HG02981 (cell line): ENCODE measurements around the gene GLI3.
"Not testable (repeated sequence)": the region's sequence is repeated elsewhere in the genome, so short reads cannot be mapped to it uniquely, and the experiment has no call there.

Experiments used
- ATAC-seq: cut with Tn5 transposase; IDR thresholded peaks from one replicate; pipeline ENCODE4 v1.9.1; 2021; ENCODE audit warnings: mild to moderate bottlenecking, moderate library complexity; ENCODE audit not compliant: unreplicated experiment

Gene GLI3

DNA sequence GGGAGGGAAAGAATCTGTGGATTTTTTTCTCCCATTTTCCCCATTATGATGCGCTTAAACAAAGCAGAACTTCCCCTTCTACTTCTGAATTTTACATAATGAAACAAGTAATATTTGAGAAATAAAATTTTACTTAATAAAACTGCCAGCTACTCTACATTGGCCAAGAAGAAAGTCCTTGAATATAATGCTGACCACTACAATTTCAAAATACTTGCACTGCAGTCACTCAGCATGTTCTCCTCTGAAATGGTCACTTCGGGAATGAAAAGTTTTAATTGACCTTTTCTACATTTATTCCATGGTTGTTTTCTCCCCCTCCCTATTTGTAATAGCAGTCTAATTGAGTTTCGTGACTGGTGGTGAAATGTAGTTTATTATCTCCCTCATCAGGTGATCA, 23.9 kb downstream of the GLI3 start:
- ATAC-seq: no peak

DNA sequence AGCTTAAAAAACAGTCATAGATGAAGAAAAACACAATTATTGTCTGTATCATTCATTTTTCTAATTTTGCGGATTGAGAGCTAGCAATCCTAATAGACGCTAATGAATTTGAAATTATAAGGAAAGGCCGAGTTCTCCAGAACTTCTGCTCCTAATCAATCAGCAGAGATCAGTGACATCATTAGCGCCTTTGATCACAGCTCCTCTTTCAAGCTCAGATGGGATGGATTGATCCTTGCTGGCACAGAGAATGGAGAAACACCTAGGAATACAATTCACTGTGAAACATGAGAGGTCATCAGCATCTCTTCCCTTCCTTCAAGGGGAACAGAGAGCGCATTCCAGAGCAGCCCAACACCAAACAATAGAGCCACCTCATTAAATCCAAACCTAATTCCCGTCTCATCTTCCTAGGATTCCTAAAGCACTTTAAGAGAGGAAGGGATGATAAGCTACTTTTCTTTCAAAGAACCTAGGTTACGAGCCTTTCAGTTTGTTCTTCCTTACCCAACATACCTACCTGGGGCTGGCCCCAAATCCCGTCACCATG, 24.4 kb downstream of the GLI3 start:
- no peak for ATAC-seq

DNA sequence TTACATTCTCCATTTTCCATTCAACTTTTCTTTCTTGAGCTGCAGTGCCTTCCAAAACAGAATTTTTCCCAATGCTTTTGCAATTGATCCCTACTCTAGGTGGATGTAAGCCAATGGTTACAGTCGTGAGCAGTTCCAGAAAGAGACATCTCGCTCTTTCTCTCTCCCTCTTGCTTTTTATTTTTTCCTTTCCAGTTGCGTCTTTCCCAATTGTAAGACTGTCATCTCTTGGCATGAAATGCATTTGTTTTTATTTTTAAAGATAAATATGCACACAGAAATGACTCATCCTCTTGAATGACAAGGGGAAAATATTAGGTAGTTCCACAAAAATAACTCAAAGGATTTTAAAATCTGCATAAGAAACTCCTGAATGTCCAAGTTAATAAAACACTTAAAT, 25.1 kb downstream of the GLI3 start:
- ATAC-seq: no peak

DNA sequence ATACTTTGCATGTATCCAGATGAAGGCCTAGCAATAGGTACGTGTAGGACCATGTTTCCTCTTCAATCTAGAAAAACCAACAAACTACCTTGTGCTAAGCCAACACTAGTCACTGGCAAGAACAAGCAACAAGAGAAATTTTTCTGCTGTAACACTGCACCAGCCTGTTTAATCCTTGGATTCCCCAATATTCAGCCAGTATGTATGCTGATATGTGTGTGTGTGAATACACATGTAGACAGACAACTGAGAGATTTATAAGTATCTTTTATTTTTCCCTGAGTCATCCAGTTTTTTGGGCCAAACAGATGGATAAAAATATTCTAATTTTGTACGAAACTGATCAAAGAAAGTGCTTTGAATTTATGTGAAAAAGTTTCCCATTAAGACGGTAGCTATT, 26.2 kb downstream of the GLI3 start:
- no peak for ATAC-seq

DNA sequence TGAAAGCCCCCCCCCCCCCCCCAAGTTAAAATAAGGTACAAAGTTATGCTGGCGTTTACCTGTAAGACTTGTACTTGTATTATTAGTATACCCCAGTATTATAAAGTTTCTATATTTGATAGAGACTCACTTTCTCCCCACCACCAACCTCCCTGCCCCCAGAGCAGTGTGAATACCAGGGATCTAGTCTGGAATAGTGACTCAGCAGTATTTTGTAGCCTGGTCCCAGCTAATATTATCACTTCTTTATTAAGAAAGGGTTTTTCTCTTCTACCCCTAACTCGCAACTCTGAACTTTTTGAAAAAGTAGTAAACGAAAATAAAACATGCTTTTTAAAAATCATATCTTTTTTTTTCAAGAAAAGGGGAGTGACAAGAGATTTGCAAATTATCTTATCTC, 26.7 kb downstream of the GLI3 start:
- no peak for ATAC-seq

DNA sequence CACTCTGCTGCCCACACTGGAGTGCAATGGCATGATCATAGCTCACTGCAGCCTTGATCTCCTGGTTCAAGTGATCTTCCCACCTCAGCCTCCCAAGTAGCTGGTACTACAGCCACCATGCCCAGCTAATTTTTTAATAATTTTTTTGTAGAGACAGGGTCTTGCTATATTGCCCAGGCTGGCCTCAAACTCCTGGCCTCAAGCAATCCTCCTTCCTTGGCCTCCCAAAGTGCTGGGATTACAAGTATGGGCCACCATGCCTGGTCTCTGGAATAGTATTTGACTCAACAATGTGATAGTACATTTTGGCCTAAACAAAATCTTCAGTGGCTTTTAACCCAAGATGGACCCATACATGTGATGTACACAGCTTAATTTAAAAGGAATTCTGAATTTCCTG, 27.9 kb downstream of the GLI3 start:
- not testable (repeated sequence) for ATAC-seq

DNA sequence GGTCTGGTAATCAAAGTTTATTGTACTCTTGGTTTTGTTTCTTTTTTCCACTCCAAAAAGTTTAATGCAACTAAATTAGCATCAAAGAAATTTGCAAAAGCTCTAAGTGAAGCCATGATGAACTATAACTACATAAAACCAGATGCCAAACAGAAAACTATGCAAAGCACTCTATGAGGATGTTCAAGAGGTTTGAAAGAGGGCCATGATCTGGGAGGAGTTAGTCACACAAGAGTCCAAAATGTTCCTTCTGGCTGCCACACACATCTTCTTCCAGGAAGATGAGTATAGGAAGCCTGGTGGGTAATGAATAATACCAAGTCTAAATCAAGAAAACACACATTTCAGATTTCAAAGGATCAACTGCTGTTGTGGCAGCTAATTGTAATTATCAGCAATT, 28.4 kb downstream of the GLI3 start:
- ATAC-seq: no peak

DNA sequence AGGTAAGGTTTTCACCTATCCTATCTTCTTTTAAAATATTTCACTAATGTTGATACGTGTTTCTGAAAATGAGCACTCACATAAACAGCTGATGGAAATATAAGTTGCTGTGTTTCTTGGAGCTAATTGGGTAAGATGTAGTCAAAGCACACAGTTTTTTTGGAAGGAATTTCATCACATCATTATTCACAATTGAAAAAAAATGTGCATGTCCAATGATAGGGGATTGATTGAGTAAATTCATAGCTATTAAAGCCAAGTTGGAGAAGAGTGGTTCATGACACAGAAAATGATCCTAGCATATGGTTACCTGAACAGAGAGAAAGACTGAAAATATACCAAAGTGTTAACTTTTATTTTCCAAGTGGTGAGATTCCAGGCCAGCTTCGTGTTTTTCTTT, 29.6 kb downstream of the GLI3 start:
- no peak for ATAC-seq

DNA sequence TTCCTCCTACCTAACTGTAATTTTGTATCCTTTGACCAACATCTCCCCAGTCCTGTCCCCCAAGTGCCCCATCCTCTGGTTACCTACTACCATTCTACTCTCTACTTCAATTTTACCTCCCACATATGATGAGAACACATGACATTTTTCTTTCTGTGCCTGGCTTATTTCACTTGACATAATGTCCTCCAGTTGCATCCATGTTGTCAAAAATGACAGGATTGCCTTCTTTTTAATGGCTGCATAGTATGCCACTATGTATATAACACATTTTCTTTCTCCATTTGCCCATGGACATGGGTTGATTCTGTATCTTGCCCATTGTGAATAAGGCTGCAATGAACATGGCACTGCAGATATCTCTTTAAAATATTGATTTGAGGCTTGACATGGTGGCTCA, 33.7 kb downstream of the GLI3 start:
- no peak for ATAC-seq

DNA sequence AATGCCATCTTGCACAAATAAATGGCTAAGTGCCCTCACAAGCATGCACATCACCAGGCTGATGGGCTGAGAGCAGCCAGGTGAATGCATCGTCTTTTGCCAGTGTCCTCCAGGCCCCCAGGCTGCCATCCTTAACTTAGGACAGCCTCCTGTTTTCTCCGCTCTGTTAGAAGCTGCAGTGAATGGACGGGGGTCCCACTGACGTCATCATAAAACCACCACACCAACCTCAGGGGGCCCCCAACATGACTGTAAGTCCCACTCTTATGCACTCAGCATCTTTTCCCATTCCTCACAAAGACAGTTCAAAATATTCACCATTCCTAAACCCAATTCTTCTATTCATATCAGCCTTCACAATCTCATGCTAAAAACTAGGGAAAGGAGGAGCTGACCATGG, 34.4 kb downstream of the GLI3 start:
- ATAC-seq: no peak

DNA sequence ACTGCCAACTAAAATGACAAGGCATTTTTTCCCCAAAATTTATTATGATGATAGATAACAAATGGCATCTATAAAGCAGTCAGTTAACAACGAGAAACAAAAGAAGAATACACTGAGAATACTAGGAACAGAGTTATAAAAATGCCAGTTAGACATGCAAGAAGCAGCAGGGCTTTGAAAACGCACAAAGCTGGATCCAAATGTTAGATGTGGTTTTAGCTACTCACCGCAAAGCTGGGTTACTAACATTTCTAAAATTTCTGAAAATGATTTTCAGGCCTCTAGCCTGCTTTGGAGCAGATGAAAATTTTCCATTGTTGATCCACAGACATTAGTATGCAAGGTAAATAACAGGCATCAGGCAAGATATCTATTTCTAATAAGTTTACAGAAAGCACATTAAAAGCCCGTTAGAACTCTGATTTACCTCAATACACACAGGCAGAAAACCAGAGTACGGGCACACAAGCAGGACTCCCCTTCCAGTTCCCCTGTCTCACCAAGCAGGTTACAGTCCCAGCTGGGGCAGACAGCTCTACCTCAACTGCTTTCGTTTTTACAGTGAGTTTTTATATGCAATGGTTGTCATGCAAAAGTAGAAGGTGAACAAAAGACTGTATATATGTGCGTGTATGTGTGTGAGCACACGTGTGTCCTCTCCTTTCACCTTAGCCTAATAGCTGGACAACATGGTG, 37.9 kb downstream of the GLI3 start:
- ATAC-seq: no peak

DNA sequence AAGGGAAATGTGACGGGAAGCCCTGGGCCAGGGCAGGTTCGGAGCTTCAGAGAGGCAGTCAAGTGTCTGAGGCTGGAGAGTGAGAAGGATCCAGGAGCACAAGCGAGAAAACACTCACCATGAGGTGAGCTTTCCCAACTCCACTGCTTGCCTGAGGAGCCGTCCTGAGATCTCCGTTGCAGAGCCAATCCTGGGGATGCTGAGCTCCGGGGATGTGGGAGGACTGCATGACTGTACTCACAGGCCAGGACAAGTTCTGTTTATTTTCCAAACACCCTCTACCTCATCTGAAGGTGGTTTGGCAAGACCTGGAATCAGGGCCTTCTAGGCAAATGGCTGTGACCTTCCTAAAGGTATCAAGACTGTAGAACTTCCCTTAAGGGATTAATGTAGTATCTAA, 38.7 kb downstream of the GLI3 start:
- ATAC-seq: no peak

DNA sequence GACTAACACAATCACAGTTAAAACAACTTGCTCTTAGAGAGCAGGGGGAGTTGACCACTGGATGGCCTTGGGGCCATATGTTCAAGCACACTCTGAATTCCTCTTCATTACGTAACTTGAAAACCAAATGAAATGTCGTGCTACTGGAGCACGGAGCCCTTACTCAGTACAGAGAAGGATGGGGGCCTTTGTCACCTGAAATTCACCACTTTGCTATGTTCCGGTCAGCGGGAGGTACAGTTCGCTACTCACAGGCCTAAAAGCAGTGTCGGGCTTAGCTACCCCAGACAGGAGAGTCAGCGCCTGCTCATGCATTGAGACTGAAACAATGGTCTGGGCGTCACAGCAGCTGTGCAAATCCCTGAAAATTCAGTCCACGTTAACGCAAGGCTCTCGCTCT, 39.6 kb downstream of the GLI3 start:
- ATAC-seq: no peak

DNA sequence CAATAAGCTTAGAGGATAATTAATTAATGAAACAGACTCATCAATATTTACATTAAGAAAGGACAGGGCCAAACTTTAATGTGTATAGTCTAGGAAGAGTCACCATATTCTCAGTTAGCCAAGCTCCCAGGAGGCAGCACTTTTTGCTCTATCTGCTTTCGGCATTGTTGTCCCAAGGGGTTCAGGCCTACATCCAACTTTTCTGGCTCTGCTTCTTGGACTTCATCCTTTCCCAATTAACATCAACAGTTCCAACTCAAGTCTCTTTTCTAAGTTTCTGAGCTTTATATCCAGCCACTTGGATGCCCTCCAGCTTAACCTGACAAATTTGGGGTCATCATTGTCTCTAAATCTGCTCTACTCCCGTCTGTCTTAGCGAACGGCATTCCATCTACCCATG, 42.8 kb downstream of the GLI3 start:
- ATAC-seq: no peak

DNA sequence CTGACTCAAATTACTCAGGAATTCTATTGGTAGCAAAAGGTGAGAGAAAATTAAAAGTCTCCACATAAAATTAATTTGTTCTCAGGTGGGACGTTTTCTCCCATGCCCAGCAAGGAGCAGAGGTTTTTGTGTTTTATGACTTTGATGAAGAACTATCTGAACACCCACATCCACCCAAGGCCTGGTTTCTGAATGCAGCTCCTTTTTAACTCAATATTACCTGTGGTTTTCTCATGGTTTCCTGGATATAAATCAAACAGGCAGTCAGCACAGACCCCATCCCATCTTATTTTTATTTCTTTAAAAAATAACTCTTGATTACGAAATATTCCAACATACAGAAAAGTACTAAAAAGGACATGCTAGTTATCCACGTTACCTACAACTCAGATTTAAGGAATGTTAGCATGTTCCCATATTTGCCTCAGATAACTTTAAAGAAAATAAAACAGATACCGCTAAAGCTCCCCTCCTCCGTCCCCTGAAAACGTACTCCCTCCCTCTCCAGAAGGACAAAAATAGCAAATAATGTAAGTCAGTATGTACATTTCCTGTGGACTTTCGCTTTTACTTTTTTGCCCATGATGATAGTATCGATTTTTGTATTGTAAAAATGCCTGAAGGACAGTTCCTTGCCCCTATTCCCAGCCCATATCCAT, 43.4 kb downstream of the GLI3 start:
- no peak for ATAC-seq

DNA sequence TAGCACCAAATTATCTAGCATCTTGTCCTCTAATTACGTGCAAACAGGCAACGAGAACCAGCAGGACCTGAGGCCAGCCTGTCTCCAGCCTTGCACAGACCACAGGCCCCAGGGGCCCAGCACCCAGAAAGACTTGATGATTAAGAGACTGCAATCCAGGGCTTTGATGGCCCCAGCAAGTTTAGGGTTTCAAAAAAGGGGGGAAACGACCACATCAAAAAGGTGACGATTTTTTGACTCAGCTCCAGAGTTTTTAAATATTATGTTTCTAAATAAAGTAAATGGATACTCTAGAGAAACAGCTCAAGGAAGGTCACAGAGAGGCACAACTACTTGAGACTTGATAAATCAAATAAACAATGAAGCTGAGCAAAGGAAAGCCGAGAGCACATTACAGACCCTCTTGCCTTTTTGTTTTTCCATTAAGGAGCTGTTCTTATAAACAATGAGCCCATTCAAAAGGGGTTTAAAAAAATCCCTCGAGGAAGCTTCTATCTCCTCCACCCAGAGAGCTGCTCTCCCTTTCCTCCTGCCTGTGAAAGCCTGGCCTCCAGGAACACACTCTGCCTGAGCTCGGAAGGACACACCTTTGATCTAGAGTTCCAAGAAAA, 44.1 kb downstream of the GLI3 start:
- no peak for ATAC-seq

DNA sequence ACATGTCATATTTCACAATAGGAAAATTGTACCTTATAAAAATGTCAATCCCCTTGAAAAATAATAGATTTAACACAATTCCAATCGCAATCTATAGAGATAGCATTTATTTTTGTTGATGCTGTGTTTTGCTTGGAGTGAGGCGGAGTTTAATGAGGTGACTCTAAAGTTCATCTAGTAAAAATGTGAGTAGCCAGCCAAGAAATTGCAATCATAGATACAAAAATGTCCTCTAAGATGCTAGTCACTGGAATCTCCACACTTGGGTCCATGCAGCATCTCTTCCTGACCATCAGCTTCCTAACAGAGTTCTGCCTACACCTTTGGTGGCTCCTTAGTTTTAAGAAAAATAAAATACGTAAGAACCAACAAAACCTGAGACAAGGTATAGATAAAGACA, 44.9 kb downstream of the GLI3 start:
- no peak for ATAC-seq

DNA sequence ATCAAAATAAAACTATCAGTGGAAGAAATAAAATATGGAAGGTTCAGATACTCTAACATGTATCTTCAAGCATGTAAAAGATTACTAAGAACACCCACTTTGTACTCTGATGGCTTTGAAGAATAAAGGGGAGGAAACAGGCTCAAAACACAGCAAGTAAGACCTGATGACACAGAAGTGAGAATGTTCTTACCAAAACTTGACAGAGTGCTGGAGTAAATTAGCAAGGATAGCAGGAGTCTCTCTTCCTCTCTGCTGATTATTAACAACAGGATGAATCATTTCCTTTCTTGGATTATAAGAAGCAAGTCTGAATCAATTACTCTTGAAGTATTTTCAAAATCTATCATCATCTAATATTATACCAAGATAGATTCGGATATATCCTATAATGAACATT, 47.5 kb downstream of the GLI3 start:
- no peak for ATAC-seq

DNA sequence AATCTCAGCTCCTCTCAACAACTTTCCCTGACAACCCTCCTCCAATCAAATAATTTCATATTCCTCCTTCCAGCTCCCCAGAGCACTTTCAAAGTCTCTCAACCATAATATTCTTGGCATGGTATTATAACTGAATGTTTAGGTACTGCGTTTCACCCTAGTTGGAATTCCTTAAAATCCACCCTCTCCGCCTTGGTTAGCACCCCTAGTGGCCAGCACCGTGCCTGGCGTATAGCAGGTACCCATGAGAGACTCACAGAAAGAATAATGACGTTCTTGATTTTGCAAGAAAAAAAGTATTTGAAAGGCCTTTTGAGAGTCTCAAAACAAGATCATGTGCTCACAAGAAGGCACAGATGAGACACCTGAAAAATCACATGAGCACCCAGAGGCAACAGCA, 50.9 kb downstream of the GLI3 start:
- ATAC-seq: no peak

DNA sequence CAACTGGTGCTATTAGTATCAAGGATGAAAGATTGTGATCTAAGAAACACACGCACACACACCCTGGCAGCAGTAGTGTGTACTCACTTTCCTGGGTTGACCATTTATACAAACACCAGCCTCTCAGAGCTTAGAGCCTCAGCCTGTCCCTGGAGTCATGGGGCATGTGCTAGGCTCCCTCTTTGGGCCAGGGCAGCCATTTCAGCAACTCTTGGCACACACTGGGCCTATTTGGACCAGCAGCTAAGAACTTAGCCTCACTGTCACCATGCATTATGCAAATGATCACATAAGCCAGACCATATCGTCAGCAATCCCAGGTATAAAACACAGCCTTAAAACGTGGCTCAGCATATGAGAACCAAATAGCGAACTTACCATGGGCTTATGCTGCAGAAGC, 51.3 kb downstream of the GLI3 start:
- ATAC-seq: no peak

DNA sequence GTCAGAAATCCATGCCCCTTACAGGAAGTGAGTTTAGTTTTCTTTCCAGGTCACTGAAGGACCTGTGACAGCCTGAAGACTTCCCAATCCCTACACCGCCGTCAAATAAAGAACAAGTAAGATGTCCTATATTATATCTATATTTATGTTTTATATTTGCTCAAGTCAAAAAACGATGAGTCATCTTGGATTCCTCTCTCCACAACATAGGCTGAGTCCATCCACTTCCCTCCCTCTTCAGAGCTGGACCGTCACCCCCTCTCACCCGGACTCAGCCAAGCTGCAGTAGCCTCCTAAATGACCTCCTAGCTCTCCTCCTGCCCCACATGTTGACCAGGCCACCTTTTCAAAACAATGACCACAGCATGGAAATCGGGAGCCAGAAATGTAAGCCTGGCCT, 53.5 kb downstream of the GLI3 start:
- ATAC-seq: no peak

DNA sequence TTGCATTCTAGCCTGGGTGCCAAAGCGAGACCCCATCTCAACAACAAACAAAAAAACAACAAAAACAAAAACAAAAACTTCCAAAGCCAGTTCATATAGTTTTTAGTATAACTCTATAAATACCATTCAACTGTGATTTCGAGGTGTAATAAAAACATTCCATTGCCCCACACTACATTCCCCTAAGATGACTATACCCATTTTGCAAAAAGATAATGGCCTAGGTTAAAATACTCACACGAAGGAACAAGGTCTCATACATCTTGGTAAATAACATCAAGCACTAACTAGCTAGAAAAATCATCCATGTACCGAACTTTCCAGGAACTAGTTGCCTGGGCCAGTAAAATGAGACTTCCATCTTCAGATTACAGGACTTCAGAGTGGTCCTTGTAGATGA, 55.4 kb downstream of the GLI3 start:
- ATAC-seq: no peak
